ENCODE results near the gene ADAMTS2.

Gene ADAMTS2

GRCh38 chr5:179089502-179089901, 255.8 kb downstream of the ADAMTS2 start:
- H2BK12ac ChIP-seq (ENCODE audit: low read length in 2 of 2) = no peak overlapping the region
- peak overlapping the region in 1 of 2 experiments; percentile 52 for H3K4me3 ChIP-seq (ENCODE audit: insufficient read depth in 1 of 2, low read depth in 1 of 2, low read length in 2 of 2)
- H4K8ac ChIP-seq (ENCODE audit: low read length) = no peak overlapping the region
- no peak overlapping the region for H3K18ac ChIP-seq (ENCODE audit: low read depth in 1 of 2, low read length in 2 of 2)
- H2BK15ac ChIP-seq (ENCODE audit: low read depth, poor library complexity, severe bottlenecking) = no peak overlapping the region
- no peak overlapping the region for H3K27ac ChIP-seq (ENCODE audit: low read length, poor library complexity, severe bottlenecking)
- H3K4ac ChIP-seq (ENCODE audit: low read depth in 1 of 2, low read length in 2 of 2) = no peak overlapping the region
- no peaks in the 10 kb centered on the region for H3K27me3 ChIP-seq (ENCODE audit: control insufficient read depth in 1 of 2, insufficient read depth in 1 of 2, low read length in 2 of 2)
- DNase-seq = no peak
- H3K14ac ChIP-seq (ENCODE audit: low read length in 2 of 2) = no peak overlapping the region
- peaks cover 0 to 7% of the 10 kb centered on the region in 2 experiments for H3K36me3 ChIP-seq (ENCODE audit: control insufficient read depth in 1 of 2, insufficient read depth in 2 of 2, low read depth in 1 of 2, low read length in 2 of 2)
- H2AFZ ChIP-seq (ENCODE audit: low read depth, low read length) = no peak overlapping the region
- no peak overlapping the region for H3K9ac ChIP-seq (ENCODE audit: low read length)
- H2BK5ac ChIP-seq (ENCODE audit: low read depth, low read length, poor library complexity, severe bottlenecking) = no peak overlapping the region
- H4K91ac ChIP-seq (ENCODE audit: low read length) = no peak overlapping the region
- H3K23ac ChIP-seq (ENCODE audit: low read length in 2 of 2) = no peak overlapping the region
- H3K9me3 ChIP-seq (ENCODE audit: control insufficient read depth, low read length) = peaks cover 98% of the 10 kb centered on the region
- 62% methylated on average over 2 of the region's 2 CpGs for WGBS
- H2BK120ac ChIP-seq (ENCODE audit: low read depth, low read length) = no peak overlapping the region
- H3K4me2 ChIP-seq (ENCODE audit: low read length, poor library complexity, severe bottlenecking) = no peak overlapping the region
- no peaks in the 10 kb centered on the region for H3K4me1 ChIP-seq (ENCODE audit: control insufficient read depth, insufficient read depth, low read depth, low read length)
- no peak overlapping the region for H2AK5ac ChIP-seq (ENCODE audit: low read length, severe bottlenecking)
- no peaks in the 10 kb centered on the region for H3K79me1 ChIP-seq (replicated peaks; ENCODE audit: low read length, poor library complexity, severe bottlenecking)

GRCh38 chr5:179080724-179081123, 264.5 kb downstream of the ADAMTS2 start:
- H3K27me3 ChIP-seq (ENCODE audit: control insufficient read depth in 1 of 2, insufficient read depth in 1 of 2, low read length in 2 of 2) = no peaks in the 10 kb centered on the region
- H2AFZ ChIP-seq (ENCODE audit: low read depth, low read length) = no peak overlapping the region
- peaks cover 10 to 52% of the 10 kb centered on the region in 2 experiments for H3K36me3 ChIP-seq (ENCODE audit: control insufficient read depth in 1 of 2, insufficient read depth in 2 of 2, low read depth in 1 of 2, low read length in 2 of 2)
- no peak overlapping the region for H3K14ac ChIP-seq (ENCODE audit: low read length in 2 of 2)
- no peak overlapping the region for H2BK5ac ChIP-seq (ENCODE audit: low read depth, low read length, poor library complexity, severe bottlenecking)
- H3K18ac ChIP-seq (ENCODE audit: low read depth in 1 of 2, low read length in 2 of 2) = no peak overlapping the region
- H3K9ac ChIP-seq (ENCODE audit: low read length) = no peak overlapping the region
- no peak overlapping the region for H2BK120ac ChIP-seq (ENCODE audit: low read depth, low read length)
- H2BK12ac ChIP-seq (ENCODE audit: low read length in 2 of 2) = no peak overlapping the region
- H4K91ac ChIP-seq (ENCODE audit: low read length) = no peak overlapping the region
- no peaks in the 10 kb centered on the region for H3K4me1 ChIP-seq (ENCODE audit: control insufficient read depth, insufficient read depth, low read depth, low read length)
- H3K4ac ChIP-seq (ENCODE audit: low read depth in 1 of 2, low read length in 2 of 2) = no peak overlapping the region
- no peaks in the 10 kb centered on the region for H3K79me1 ChIP-seq (replicated peaks; ENCODE audit: low read length, poor library complexity, severe bottlenecking)
- no peak overlapping the region for H3K23ac ChIP-seq (ENCODE audit: low read length in 2 of 2)
- no peak overlapping the region for H2AK5ac ChIP-seq (ENCODE audit: low read length, severe bottlenecking)
- WGBS = 97% methylated on average over 3 of the region's 4 CpGs
- no peak overlapping the region for H3K27ac ChIP-seq (ENCODE audit: low read length, poor library complexity, severe bottlenecking)
- H3K9me3 ChIP-seq (ENCODE audit: control insufficient read depth, low read length) = peaks cover 100% of the 10 kb centered on the region
- no peak overlapping the region for H3K4me2 ChIP-seq (ENCODE audit: low read length, poor library complexity, severe bottlenecking)
- H3K4me3 ChIP-seq (ENCODE audit: insufficient read depth in 1 of 2, low read depth in 1 of 2, low read length in 2 of 2) = peak overlapping the region in 1 of 2 experiments; percentile 66
- no peak overlapping the region for H4K8ac ChIP-seq (ENCODE audit: low read length)
- H2BK15ac ChIP-seq (ENCODE audit: low read depth, poor library complexity, severe bottlenecking) = no peak overlapping the region
- no peak for DNase-seq

DNA sequence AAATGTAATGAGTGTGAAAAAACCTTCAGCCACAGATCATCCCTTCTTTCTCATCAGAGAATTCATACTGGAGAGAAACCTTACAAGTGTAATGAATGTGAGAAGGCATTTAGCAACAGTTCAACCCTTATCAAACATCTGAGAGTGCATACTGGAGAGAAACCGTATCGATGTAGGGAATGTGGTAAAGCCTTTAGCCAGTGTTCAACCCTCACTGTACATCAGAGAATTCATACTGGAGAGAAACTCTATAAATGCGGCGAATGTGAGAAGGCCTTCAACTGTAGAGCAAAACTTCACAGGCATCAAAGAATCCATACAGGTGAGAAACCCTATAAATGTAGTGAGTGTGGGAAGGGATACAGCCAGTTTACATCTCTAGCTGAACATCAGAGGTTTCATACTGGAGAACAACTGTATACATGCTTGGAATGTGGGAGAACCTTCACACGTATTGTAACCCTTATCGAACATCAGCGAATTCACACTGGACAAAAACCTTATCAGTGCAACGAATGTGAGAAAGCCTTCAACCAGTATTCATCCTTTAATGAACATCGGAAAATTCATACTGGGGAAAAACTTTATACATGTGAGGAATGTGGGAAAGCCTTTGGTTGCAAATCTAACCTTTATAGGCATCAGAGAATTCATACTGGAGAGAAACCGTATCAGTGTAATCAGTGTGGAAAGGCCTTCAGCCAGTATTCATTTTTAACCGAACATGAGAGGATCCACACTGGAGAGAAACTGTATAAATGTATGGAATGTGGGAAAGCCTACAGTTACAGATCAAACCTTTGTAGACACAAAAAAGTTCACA, 265.9 kb downstream of the ADAMTS2 start:
- Histone ChIP-seq H3K23ac (ENCODE audit: low read length in 2 of 2) (no peak overlapping the region), H3K9ac (ENCODE audit: low read length) (no peak overlapping the region), H2AK5ac (ENCODE audit: low read length, severe bottlenecking) (no peak overlapping the region), H2AFZ (ENCODE audit: low read depth, low read length) (no peak overlapping the region), H3K36me3 (ENCODE audit: control insufficient read depth in 1 of 2, insufficient read depth in 2 of 2, low read depth in 1 of 2, low read length in 2 of 2) (peaks cover 10 to 62% of the 10 kb centered on the region in 2 experiments), H2BK120ac (ENCODE audit: low read depth, low read length) (no peak overlapping the region), H3K14ac (ENCODE audit: low read length in 2 of 2) (no peak overlapping the region), H2BK5ac (ENCODE audit: low read depth, low read length, poor library complexity, severe bottlenecking) (no peak overlapping the region), H3K79me1 (replicated peaks; ENCODE audit: low read length, poor library complexity, severe bottlenecking) (no peaks in the 10 kb centered on the region), H4K8ac (ENCODE audit: low read length) (no peak overlapping the region), H2BK12ac (ENCODE audit: low read length in 2 of 2) (no peak overlapping the region), H3K4me2 (ENCODE audit: low read length, poor library complexity, severe bottlenecking) (no peak overlapping the region), H3K4me1 (ENCODE audit: control insufficient read depth, insufficient read depth, low read depth, low read length) (no peaks in the 10 kb centered on the region), H3K27ac (ENCODE audit: low read length, poor library complexity, severe bottlenecking) (no peak overlapping the region), H3K9me3 (ENCODE audit: control insufficient read depth, low read length) (peaks cover 97% of the 10 kb centered on the region), H3K27me3 (ENCODE audit: control insufficient read depth in 1 of 2, insufficient read depth in 1 of 2, low read length in 2 of 2) (no peaks in the 10 kb centered on the region), H3K18ac (ENCODE audit: low read depth in 1 of 2, low read length in 2 of 2) (no peak overlapping the region), H4K91ac (ENCODE audit: low read length) (no peak overlapping the region), H3K4ac (ENCODE audit: low read depth in 1 of 2, low read length in 2 of 2) (no peak overlapping the region), H2BK15ac (ENCODE audit: low read depth, poor library complexity, severe bottlenecking) (no peak overlapping the region), H3K4me3 (ENCODE audit: insufficient read depth in 1 of 2, low read depth in 1 of 2, low read length in 2 of 2) (peak overlapping the region in 1 of 2 experiments; percentile 66)
- 92% methylated on average over 9 of the region's 11 CpGs for WGBS
- peak; percentile 5 for DNase-seq

- H3K14ac ChIP-seq (ENCODE audit: low read length in 2 of 2) = no peak overlapping the region
- no peak overlapping the region for H3K18ac ChIP-seq (ENCODE audit: low read depth in 1 of 2, low read length in 2 of 2)
- H3K4me3 ChIP-seq (ENCODE audit: insufficient read depth in 1 of 2, low read depth in 1 of 2, low read length in 2 of 2) = no peak overlapping the region
- no peak overlapping the region for H3K4ac ChIP-seq (ENCODE audit: low read depth in 1 of 2, low read length in 2 of 2)
- H3K27me3 ChIP-seq (ENCODE audit: control insufficient read depth in 1 of 2, insufficient read depth in 1 of 2, low read length in 2 of 2) = no peaks in the 10 kb centered on the region
- peaks cover 61% of the 10 kb centered on the region for H3K9me3 ChIP-seq (ENCODE audit: control insufficient read depth, low read length)
- H2BK5ac ChIP-seq (ENCODE audit: low read depth, low read length, poor library complexity, severe bottlenecking) = no peak overlapping the region
- no peak overlapping the region for H3K9ac ChIP-seq (ENCODE audit: low read length)
- H2BK120ac ChIP-seq (ENCODE audit: low read depth, low read length) = no peak overlapping the region
- H2AFZ ChIP-seq (ENCODE audit: low read depth, low read length) = no peak overlapping the region
- no peak overlapping the region for H2BK15ac ChIP-seq (ENCODE audit: low read depth, poor library complexity, severe bottlenecking)
- no peak overlapping the region for H3K4me2 ChIP-seq (ENCODE audit: low read length, poor library complexity, severe bottlenecking)
- H2BK12ac ChIP-seq (ENCODE audit: low read length in 2 of 2) = no peak overlapping the region
- H3K79me1 ChIP-seq (replicated peaks; ENCODE audit: low read length, poor library complexity, severe bottlenecking) = peaks cover 6% of the 10 kb centered on the region
- H3K23ac ChIP-seq (ENCODE audit: low read length in 2 of 2) = no peak overlapping the region
- H4K91ac ChIP-seq (ENCODE audit: low read length) = no peak overlapping the region
- H3K27ac ChIP-seq (ENCODE audit: low read length, poor library complexity, severe bottlenecking) = no peak overlapping the region
- peaks cover 7 to 78% of the 10 kb centered on the region in 2 experiments for H3K36me3 ChIP-seq (ENCODE audit: control insufficient read depth in 1 of 2, insufficient read depth in 2 of 2, low read depth in 1 of 2, low read length in 2 of 2)
- H3K4me1 ChIP-seq (ENCODE audit: control insufficient read depth, insufficient read depth, low read depth, low read length) = peaks cover under 1% of the 10 kb centered on the region
- WGBS = 97% methylated on average over 3 of the region's 6 CpGs
- H4K8ac ChIP-seq (ENCODE audit: low read length) = no peak overlapping the region
- H2AK5ac ChIP-seq (ENCODE audit: low read length, severe bottlenecking) = no peak overlapping the region
- DNase-seq = no peak
Observed at GRCh38 chr5:179065703-179066102, 279.6 kb downstream of the ADAMTS2 start.
